ENCODE data around the gene KLC1. TPM values are rescaled to one million over a fixed set of nuclear protein-coding genes. Genes with fewer than 3 reads are reported as not detected.

Gene KLC1
- total RNA-seq, 3 donors from 2014 or later = 102 to 127 (median 110) TPM

DNA sequence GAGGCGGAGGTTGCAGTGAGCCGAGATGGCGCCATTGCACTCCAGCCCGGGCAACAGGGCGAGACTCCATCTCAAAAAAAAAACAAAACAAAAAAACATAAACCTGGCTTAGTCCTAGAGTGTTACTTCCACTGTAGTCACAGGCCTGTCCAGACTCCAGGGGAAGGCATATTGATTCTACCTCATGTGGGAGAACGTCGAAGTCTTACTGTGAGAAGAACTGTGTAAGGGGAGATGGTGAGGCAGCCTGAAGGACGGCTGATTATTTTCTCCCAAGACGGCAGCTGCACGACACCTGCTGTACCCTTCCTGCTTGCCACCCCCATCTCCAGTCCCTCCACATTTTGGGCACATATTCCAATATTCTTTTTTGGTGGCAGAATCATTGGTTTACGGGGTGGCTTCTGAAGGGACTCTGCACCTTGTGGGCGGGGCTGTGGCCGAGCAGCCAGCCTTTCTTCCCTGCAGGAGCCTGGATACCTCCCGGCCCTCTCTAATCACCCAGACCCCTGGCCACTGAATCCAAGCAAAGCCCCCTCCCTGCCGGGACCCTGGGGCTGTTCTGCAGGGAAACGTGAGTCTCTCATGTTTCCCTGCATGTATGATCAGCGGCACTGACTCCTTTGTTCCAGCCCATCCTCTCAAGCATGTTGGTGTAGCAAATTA is 12.2 kb upstream of the KLC1 start:
- H3K4me1 Mint-ChIP-seq (ENCODE audit: low read depth) = no peaks in the 10 kb centered on the region
- H3K27me3 Mint-ChIP-seq (ENCODE audit: low read depth) = no peaks in the 10 kb centered on the region
- no peaks in the 10 kb centered on the region for H3K9me3 Mint-ChIP-seq
- no peaks in the 10 kb centered on the region for H3K36me3 Mint-ChIP-seq (ENCODE audit: insufficient read depth)
- no peak for ATAC-seq
- no peak overlapping the region for H3K4me3 Mint-ChIP-seq
- no peak for DNase-seq

- Mint-ChIP-seq H3K4me3 (no peak overlapping the region), H3K27me3 (ENCODE audit: low read depth) (no peaks in the 10 kb centered on the region), H3K4me1 (ENCODE audit: low read depth) (peaks cover 1% of the 10 kb centered on the region), H3K9me3 (no peaks in the 10 kb centered on the region), H3K36me3 (ENCODE audit: insufficient read depth) (no peaks in the 10 kb centered on the region)
- ATAC-seq (no peak), DNase-seq (no peak)
Observed at GRCh38 chr14:103619057-103619456, 10.0 kb upstream of the KLC1 start.

DNA sequence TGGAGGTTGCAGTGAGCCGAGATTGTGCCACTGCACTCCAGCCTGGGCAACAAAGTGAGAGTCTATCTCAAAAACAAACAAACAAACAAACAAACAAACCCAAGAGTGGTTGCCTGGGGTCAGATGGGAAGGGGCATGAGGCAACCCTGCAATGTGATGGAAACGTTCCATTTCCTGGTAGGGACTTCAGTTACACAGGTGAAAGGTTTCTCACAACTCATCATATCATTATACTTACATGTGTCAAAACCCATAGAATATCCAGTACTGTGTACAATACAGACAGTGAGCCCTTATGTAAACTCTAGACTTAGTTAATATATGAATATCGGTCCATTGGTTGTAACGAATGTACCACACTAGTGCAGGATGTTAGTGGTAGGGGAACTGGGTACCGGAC is 7.2 kb upstream of the KLC1 start:
- Mint-ChIP-seq H3K4me1 (ENCODE audit: low read depth) (peaks cover 16% of the 10 kb centered on the region), H3K36me3 (ENCODE audit: insufficient read depth) (no peaks in the 10 kb centered on the region), H3K27me3 (ENCODE audit: low read depth) (no peaks in the 10 kb centered on the region), H3K4me3 (no peak overlapping the region), H3K9me3 (no peaks in the 10 kb centered on the region)
- DNase-seq = no peak
- no peak for ATAC-seq

DNA sequence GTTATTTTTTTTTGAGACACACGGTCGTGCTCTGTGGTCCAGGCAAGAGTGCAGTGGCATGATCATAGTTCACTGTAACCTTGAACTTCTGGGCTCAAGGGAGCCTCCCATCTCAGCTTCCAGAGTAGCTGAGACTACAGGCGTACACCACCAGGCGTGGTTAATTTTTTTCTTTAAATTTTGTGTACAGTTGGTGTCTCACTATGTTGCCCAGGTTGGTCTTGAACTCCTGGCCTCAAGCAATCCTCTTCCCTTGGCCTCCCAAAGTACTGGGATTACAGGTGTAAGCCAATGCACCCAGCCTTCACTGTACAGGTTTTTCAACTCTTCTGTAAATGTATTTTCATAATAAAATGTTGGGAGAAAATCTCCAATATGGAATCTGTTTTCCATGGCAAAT is 5.7 kb upstream of the KLC1 start:
- no peaks in the 10 kb centered on the region for H3K27me3 Mint-ChIP-seq (ENCODE audit: low read depth)
- H3K4me3 Mint-ChIP-seq = no peak overlapping the region
- no peaks in the 10 kb centered on the region for H3K9me3 Mint-ChIP-seq
- no peaks in the 10 kb centered on the region for H3K36me3 Mint-ChIP-seq (ENCODE audit: insufficient read depth)
- H3K4me1 Mint-ChIP-seq (ENCODE audit: low read depth) = peaks cover 22% of the 10 kb centered on the region
- no peak for DNase-seq
- no peak for ATAC-seq

- Mint-ChIP-seq H3K4me3 (no peak overlapping the region), H3K27me3 (ENCODE audit: low read depth) (no peaks in the 10 kb centered on the region), H3K36me3 (ENCODE audit: insufficient read depth) (no peaks in the 10 kb centered on the region), H3K4me1 (ENCODE audit: low read depth) (peaks cover 22% of the 10 kb centered on the region), H3K9me3 (no peaks in the 10 kb centered on the region)
- ATAC-seq = no peak
- no peak for DNase-seq
Observed at GRCh38 chr14:103623883-103624482, 5.0 kb upstream of the KLC1 start.

DNA sequence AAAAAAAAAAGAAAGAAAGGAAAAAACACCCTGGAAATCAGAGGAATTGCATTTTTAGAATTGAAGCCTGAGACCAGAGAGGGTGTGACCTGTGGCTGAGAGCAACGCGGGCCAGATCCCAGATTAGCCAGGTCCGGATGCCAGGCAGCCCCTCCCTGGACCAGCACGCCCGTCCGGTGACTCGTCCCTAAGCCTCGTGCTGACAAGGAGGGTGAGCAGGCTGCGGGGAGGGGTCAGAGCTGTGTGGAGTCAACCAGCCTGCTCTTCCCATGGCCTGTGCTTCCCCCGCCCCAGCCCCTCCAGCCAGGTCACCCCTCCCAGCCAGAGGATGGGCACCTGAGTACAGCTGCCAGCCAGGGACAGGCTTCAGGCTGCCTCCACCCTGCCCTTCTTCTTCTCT is 4.2 kb upstream of the KLC1 start:
- peak overlapping the region; percentile 73 for H3K4me3 Mint-ChIP-seq
- H3K36me3 Mint-ChIP-seq (ENCODE audit: insufficient read depth) = no peaks in the 10 kb centered on the region
- no peaks in the 10 kb centered on the region for H3K27me3 Mint-ChIP-seq (ENCODE audit: low read depth)
- no peaks in the 10 kb centered on the region for H3K9me3 Mint-ChIP-seq
- DNase-seq (peak; percentile 21), ATAC-seq (no peak)
- H3K4me1 Mint-ChIP-seq (ENCODE audit: low read depth) = peaks cover 22% of the 10 kb centered on the region

DNA sequence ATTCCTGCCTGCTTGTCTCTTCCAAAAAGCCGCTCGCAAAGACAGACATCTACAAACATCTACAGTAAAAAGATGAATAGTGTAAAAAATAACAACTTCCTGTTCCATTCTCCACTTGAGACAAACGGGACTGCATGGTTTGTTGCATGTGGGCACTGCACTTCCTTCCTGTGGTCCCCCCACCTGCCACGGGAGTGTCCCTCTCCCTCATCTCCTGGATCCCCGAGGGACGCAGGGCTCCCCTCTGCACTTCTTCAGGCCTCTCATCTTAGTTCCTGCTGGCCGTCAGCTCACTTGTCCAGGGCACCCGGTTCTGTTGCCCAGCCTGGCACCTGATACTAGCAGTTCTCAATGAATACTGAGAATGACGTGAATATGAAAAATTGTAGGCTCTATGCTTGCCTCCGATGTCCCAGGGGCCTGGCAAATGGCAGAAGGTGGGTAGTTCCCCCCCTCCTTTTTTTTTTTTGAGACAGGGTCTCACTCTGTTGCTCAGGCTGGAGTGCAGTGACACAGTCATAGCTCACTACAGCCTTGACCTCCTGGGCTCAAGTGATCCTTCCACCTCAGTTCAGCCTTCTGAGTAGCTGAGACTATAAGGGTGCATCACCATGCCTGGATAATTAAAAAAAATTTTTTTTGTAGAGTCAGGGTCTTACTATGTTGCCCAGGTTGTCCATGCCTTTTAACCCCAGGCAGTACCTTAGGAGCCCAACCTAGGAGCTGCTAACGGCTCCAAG is 3.5 kb upstream of the KLC1 start:
- Mint-ChIP-seq H3K4me1 (ENCODE audit: low read depth) (peaks cover 24% of the 10 kb centered on the region), H3K9me3 (no peaks in the 10 kb centered on the region), H3K36me3 (ENCODE audit: insufficient read depth) (no peaks in the 10 kb centered on the region), H3K4me3 (peak overlapping the region; percentile 73), H3K27me3 (ENCODE audit: low read depth) (no peaks in the 10 kb centered on the region)
- DNase-seq (no peak), ATAC-seq (no peak)

- peak overlapping the region; percentile 24 for H3K4me3 Mint-ChIP-seq
- no peaks in the 10 kb centered on the region for H3K36me3 Mint-ChIP-seq (ENCODE audit: insufficient read depth)
- H3K9me3 Mint-ChIP-seq = no peaks in the 10 kb centered on the region
- peaks cover 28% of the 10 kb centered on the region for H3K4me1 Mint-ChIP-seq (ENCODE audit: low read depth)
- DNase-seq = no peak
- H3K27me3 Mint-ChIP-seq (ENCODE audit: low read depth) = no peaks in the 10 kb centered on the region
- ATAC-seq = no peak
Observed at GRCh38 chr14:103626146-103626850, 2.7 kb upstream of the KLC1 start.

DNA sequence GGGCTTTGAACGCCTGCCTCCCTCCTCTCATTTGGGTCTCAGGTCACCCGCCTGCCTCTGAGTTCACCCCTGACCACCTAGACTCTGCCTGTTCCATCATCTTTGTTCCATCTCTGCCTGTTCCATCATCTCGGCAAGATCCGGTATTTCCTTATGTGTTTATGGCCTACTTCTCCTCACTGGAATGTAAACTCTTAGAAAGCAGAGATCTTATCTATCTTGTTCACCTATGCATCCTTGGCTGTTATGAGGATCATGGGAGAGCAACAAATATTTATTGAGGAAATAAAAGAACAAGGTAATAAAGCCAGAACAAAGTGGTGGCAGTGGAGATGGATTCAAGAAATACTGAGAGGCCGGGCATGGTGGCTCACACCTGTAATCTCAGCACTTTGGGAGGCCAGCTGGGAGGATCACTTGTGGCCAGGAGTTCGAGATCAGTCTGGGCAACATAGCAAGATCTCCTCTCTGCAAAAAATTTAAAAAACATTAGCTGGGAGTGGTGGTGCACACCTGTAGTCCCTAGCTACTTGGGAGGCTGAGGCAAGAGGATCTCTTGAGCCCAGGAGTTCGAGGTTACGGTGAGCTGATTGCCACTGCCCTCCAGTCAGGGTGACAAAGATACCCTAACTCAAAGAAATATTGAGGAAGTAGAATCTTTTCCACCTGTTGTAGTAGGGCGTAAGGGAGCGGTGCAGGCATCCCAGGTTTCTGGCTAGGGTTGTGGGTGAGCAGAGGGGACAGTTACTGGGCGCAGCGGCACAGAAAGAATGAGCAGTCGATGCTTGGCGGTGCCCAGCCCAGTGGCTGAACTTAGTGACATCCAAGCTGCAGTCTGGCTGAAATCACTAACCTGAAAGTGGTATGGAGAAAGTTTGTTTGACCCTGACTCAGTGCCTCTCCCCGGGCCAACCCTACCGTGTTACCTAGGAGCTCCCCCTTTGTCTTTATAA is 1.7 kb upstream of the KLC1 start:
- Mint-ChIP-seq H3K36me3 (ENCODE audit: insufficient read depth) (no peaks in the 10 kb centered on the region), H3K9me3 (no peaks in the 10 kb centered on the region), H3K27me3 (ENCODE audit: low read depth) (no peaks in the 10 kb centered on the region), H3K4me3 (peak overlapping the region; percentile 91), H3K4me1 (ENCODE audit: low read depth) (peaks cover 32% of the 10 kb centered on the region)
- DNase-seq (no peak), ATAC-seq (no peak)

DNA sequence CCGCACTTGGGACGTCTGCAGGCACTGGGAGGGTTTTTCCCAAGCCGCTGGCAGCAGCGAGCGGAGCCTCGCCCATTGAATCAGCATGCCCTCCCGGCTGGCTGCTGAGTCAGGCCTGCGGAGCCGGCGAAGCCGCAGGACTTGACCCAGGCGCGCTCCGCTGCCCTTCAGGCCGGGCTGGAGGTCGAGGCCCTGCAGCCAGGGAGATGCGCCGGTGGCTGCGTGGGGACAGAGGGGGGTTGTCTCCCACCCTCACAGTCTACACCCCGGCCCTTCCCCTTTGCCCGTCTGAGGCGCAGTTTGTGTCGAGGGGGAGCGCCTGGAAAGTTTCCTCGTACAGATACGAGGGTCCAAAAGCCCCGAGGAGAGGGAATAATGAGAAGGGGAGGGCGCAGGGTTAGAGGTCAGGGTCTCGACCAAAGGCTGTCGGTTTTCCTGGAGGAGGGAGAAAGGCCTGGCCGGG is 759 bp upstream of the KLC1 start:
- DNase-seq (no peak), ATAC-seq (no peak)
- Mint-ChIP-seq H3K4me1 (ENCODE audit: low read depth) (peaks cover 38% of the 10 kb centered on the region), H3K9me3 (no peaks in the 10 kb centered on the region), H3K27me3 (ENCODE audit: low read depth) (no peaks in the 10 kb centered on the region), H3K36me3 (ENCODE audit: insufficient read depth) (no peaks in the 10 kb centered on the region), H3K4me3 (peak overlapping the region; percentile 91)

DNA sequence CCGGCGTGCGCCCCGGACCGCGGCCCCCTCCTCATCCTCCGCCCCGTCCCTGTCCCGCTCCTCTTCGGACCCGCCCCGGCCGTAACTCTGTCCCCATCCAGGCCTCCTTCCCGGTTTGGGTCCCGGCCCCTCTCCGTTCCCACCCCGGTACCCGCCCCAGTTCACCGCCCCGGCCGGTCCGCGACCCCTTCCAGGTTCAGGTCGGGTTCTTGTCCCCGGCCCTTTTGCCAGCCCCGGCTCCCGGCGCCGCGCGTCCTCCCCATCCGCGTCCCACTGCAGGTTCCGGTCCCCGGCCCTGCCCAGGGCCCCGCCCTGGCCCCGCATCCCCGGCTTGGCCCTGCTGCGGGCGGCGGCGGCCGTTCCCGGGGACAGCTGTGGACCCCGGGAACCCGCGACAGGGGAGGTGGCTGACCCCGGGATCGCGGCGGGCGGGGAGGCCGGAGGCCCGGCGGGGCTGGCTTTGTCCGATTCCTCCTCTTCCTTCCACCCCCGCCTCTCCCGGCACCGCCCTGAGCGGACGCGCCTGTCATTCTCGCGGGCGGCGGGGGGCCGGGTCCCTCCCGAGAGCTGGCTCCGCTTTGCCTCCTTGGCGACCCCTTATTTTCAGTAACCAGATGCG is 601 bp downstream of the KLC1 start:
- DNase-seq (no peak), ATAC-seq (peak; percentile 67 to 68)
- Mint-ChIP-seq H3K4me3 (peak overlapping the region; percentile 91), H3K4me1 (ENCODE audit: low read depth) (peaks cover 44% of the 10 kb centered on the region), H3K9me3 (no peaks in the 10 kb centered on the region), H3K36me3 (ENCODE audit: insufficient read depth) (peaks cover 7% of the 10 kb centered on the region), H3K27me3 (ENCODE audit: low read depth) (no peaks in the 10 kb centered on the region)

- Mint-ChIP-seq H3K36me3 (ENCODE audit: insufficient read depth) (peaks cover 7% of the 10 kb centered on the region), H3K4me3 (peak overlapping the region; percentile 91), H3K9me3 (no peaks in the 10 kb centered on the region), H3K4me1 (ENCODE audit: low read depth) (peaks cover 43% of the 10 kb centered on the region), H3K27me3 (ENCODE audit: low read depth) (no peaks in the 10 kb centered on the region)
- ATAC-seq = no peak
- DNase-seq = no peak
Observed at GRCh38 chr14:103630364-103631108, 1.5 kb downstream of the KLC1 start.

GRCh38 chr14:103633391-103633790 is 4.4 kb downstream of the KLC1 start:
- Mint-ChIP-seq H3K4me1 (ENCODE audit: low read depth) (peaks cover 54% of the 10 kb centered on the region), H3K36me3 (ENCODE audit: insufficient read depth) (peaks cover 14% of the 10 kb centered on the region), H3K9me3 (no peaks in the 10 kb centered on the region), H3K27me3 (ENCODE audit: low read depth) (no peaks in the 10 kb centered on the region), H3K4me3 (no peak overlapping the region)
- DNase-seq = no peak
- ATAC-seq = no peak

All from activated T-cell treated with anti-CD3 and anti-CD28 coated beads, Interleukin-2, amount 50 U/mL, for 4 hours (primary cell).